BJ (cell line): ENCODE measurements around the gene BCAR3. TPM values are rescaled to one million over a fixed set of nuclear protein-coding genes. Genes with fewer than 3 reads are reported as not detected.

Source experiments
- CTCF ChIA-PET: fragments of 350-600 bp; formaldehyde crosslinking; extraction: SDS; loops from one replicate; lab custom pipeline; 2021; ENCODE audit warnings: antibody characterized with exemption, inconsistent platforms; lab: Yijun Ruan, JAX
- POLR2A ChIA-PET: fragments of 300-600 bp; sonication (Branson Sonifier 250); formaldehyde crosslinking; extraction: SDS; loops from one replicate; lab custom pipeline; 2021; ENCODE audit warnings: antibody characterized with exemption; lab: Charles Lee
- DNase-seq: peaks from one replicate; pipeline ENCODE4 v3.0.0-alpha.2; 2011; ENCODE audit warnings: low read depth
- H3K27me3 ChIP-seq: 2 replicates; pipeline ENCODE4 v1.6.0; 2011; ENCODE audit warnings: low read length; ENCODE audit not compliant: control insufficient read depth, insufficient read depth
- H3K36me3 ChIP-seq: 2 replicates; pipeline ENCODE4 v1.5.1; 2011; ENCODE audit warnings: low read length; ENCODE audit not compliant: control insufficient read depth, insufficient read depth
- H3K4me3 ChIP-seq: 2 replicates; pipeline ENCODE4 v1.5.1; 2011; ENCODE audit warnings: low read depth, mild to moderate bottlenecking, control low read depth, low read length
- polyA minus RNA-seq: library from RNA; depleted of rRNA, polyadenylated mRNA; stranded (reverse); fragments of >200 nt; gene quantifications from 2 replicates; pipeline ENCODE4 v1.2.3, GENCODE V29; 2011; rRNA and poly(A)+ RNA removed
- polyA plus RNA-seq: library from polyadenylated mRNA; depleted of rRNA; stranded (reverse); fragments of >200 nt; gene quantifications from 2 replicates; pipeline ENCODE4 v1.2.3, GENCODE V29; 2011; rRNA removed
- TF ChIP-seq, protein P1 (sequence below): IDR thresholded peaks from 2 replicates; pipeline ENCODE4 v1.5.1; 2011; ENCODE audit warnings: low read depth, mild to moderate bottlenecking, control low read depth, inconsistent platforms, low read length, moderate library complexity; ENCODE audit not compliant: insufficient read depth

The BCAR3 gene
- polyA plus RNA-seq: 22.2 and 31.7 TPM in 2 replicates
- 19.4 and 19.6 TPM in 2 replicates for polyA minus RNA-seq

DNA sequence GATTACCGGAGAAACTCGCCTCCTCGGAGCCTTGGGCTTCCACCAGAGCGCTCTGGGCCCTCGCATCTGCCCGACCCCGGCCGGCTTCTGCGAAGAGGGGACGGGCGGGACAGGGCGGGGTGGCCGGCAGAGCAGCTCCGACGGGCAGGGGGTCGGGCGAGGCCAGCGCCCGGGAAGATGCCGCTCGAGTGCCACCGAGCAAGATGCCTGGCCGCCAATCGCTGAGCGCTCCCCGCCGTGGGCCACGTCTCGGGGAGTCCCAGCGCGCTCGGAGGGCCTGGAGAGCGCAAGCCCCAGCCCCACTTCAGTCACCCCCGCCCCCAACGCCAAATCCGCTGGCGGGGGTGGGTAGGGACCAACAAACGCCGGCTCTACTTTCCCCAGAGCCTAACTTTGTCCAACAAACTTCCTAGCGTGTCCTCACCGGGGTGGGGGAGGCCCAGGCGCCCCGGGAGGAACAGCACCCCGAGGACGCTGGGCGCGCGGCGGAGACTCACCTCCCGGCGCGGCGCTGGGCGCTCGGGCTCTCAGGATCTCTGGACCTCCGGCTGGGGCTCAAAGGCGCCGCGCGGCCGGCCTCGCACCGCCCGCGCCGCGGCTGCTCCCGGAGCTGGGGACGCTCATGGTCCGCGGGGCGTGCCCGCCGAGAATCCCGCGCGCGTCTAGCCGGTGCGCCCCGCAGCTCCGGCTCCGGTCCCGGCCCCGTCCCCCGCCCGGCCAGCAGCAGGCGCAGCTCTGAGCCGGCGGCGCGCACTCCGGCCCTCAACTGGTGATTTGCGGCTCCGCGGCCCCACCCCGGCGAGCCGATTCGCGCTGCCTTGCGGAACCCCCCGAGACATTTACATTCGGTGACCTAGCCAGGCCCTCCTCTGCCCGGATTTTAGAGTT, at the start of gene BCAR3:
BCAR3 (minus strand) TSS at position 737 of the 888 bp plus-strand sequence. CDS start 6,907 bp downstream, outside the sequence.
- POLR2A ChIA-PET: interaction anchor here (0.6 to 1.0 kb wide), 3 partner anchors 11 to 198 kb away, joined by 3 to 5 read pairs (median 4); no protein-coding TSS in a partner anchor
- TF ChIP-seq, protein P1, sequence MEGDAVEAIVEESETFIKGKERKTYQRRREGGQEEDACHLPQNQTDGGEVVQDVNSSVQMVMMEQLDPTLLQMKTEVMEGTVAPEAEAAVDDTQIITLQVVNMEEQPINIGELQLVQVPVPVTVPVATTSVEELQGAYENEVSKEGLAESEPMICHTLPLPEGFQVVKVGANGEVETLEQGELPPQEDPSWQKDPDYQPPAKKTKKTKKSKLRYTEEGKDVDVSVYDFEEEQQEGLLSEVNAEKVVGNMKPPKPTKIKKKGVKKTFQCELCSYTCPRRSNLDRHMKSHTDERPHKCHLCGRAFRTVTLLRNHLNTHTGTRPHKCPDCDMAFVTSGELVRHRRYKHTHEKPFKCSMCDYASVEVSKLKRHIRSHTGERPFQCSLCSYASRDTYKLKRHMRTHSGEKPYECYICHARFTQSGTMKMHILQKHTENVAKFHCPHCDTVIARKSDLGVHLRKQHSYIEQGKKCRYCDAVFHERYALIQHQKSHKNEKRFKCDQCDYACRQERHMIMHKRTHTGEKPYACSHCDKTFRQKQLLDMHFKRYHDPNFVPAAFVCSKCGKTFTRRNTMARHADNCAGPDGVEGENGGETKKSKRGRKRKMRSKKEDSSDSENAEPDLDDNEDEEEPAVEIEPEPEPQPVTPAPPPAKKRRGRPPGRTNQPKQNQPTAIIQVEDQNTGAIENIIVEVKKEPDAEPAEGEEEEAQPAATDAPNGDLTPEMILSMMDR: peak; percentile 20; the same call in 1 of the 2 replicates
- no peak for DNase-seq
- Histone ChIP-seq H3K4me3 (peak within 1 kb of the TSS; percentile 78), H3K27me3 (no peaks in the 10 kb centered on the region), H3K36me3 (no peaks in the 10 kb centered on the region; the same call in 1 of the 2 replicates)
- CTCF ChIA-PET: interaction anchor here (0.8 to 6.7 kb wide), 14 partner anchors 9 to 244 kb away, joined by 3 to 74 read pairs (median 4); no protein-coding TSS in a partner anchor

DNA sequence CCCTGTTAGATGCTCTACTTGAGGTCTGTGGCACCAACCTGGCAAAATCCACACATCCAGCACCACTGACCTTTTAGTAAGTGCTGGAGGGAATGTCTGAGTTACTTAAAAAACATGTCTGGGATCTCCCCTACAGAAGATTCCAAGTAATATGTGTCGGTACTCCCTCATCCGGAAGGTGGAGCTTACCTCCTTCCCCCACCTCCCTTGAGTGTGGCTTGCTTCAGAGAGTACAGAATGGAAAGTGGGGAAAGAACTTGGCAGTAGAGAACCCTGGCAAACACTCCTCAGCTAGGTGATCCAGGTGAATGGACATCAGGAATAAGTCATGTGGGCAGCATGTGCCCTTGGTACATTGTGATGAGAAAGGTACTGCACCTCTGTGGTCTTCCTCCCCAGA, 49.0 kb upstream of the BCAR3 start:
- ChIA-PET CTCF (no interaction called here), POLR2A (no interaction called here)
- TF ChIP-seq, protein P1: no peak
- Histone ChIP-seq H3K36me3 (no peaks in the 10 kb centered on the region), H3K27me3 (no peaks in the 10 kb centered on the region; the same call in 1 of the 2 replicates), H3K4me3 (no peak overlapping the region)
- DNase-seq: no peak

GRCh38 chr1:93729906-93730305, 48.3 kb upstream of the BCAR3 start:
- no peak for DNase-seq
- TF ChIP-seq, protein P1: no peak
- POLR2A ChIA-PET: no interaction called here
- Histone ChIP-seq H3K36me3 (no peaks in the 10 kb centered on the region), H3K4me3 (no peak overlapping the region), H3K27me3 (no peaks in the 10 kb centered on the region; the same call in 1 of the 2 replicates)
- CTCF ChIA-PET: no interaction called here

GRCh38 chr1:93729502-93729901, 47.9 kb upstream of the BCAR3 start:
- DNase-seq: no peak
- TF ChIP-seq, protein P1: no peak
- Histone ChIP-seq H3K4me3 (no peak overlapping the region), H3K36me3 (no peaks in the 10 kb centered on the region), H3K27me3 (no peaks in the 10 kb centered on the region; the same call in 1 of the 2 replicates)
- ChIA-PET CTCF (no interaction called here), POLR2A (no interaction called here)

DNA sequence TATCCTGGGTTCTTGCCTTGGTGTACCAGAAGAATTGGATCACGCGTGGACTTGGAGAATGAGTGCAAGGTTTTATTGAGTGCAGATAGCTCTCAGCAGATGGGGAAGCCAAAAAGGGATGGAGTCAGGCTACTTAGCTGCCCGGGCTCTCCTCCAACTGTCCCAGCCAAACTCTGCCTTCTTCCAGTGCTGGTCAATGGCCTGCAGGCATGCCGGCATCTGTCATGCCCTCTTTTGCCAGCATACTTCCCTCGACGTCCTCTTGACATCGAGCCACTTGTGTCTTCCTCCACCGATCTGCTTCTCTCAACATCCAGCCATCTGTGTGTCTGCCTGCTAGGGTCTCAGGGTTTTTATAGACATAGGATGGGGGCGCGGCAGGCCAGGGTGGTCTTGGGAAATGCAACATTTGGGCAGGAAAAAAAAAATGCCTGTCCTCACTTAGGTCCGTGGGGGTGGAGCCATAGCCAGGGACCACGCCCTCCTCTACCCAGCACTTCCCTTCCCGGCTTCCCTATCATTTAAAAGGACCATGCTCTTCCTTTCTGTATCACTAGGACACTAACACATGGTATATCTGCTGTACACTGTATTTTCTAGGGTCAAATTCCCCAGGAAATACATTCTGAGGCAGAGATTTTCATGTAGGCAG, 47.0 kb upstream of the BCAR3 start:
- no peak for DNase-seq
- Histone ChIP-seq H3K36me3 (no peaks in the 10 kb centered on the region), H3K27me3 (no peaks in the 10 kb centered on the region; the same call in 1 of the 2 replicates), H3K4me3 (no peak overlapping the region)
- CTCF ChIA-PET: no interaction called here
- TF ChIP-seq, protein P1: no peak
- POLR2A ChIA-PET: no interaction called here
